Measurements from ENCODE around the gene CELF4. TPM values are rescaled to one million over a fixed set of nuclear protein-coding genes. Genes with fewer than 3 reads are reported as not detected.

The CELF4 gene
- total and polyA plus RNA-seq, 2 experiments from 2014 or later: 1.6 to 2.1 TPM

GRCh38 chr18:37414816-37415215, 150.8 kb downstream of the CELF4 start:
- peaks cover 3% of the 10 kb centered on the region for H3K27me3 ChIP-seq
- TF ChIP-seq, protein P1, sequence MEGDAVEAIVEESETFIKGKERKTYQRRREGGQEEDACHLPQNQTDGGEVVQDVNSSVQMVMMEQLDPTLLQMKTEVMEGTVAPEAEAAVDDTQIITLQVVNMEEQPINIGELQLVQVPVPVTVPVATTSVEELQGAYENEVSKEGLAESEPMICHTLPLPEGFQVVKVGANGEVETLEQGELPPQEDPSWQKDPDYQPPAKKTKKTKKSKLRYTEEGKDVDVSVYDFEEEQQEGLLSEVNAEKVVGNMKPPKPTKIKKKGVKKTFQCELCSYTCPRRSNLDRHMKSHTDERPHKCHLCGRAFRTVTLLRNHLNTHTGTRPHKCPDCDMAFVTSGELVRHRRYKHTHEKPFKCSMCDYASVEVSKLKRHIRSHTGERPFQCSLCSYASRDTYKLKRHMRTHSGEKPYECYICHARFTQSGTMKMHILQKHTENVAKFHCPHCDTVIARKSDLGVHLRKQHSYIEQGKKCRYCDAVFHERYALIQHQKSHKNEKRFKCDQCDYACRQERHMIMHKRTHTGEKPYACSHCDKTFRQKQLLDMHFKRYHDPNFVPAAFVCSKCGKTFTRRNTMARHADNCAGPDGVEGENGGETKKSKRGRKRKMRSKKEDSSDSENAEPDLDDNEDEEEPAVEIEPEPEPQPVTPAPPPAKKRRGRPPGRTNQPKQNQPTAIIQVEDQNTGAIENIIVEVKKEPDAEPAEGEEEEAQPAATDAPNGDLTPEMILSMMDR (IDR thresholded peaks at IDR 0.05; ENCODE audit: low read depth, low read length): no peak
- no peaks in the 10 kb centered on the region for H3K4me1 ChIP-seq (ENCODE audit: low read depth)
- DNase-seq (ENCODE audit: low read depth in 1 of 2, low spot score in 1 of 2): no peak
- no peak overlapping the region for H3K27ac ChIP-seq
- H3K4me3 ChIP-seq: no peak overlapping the region
- H3K9me3 ChIP-seq (ENCODE audit: low read depth): no peaks in the 10 kb centered on the region
- H3K36me3 ChIP-seq: no peaks in the 10 kb centered on the region

DNA sequence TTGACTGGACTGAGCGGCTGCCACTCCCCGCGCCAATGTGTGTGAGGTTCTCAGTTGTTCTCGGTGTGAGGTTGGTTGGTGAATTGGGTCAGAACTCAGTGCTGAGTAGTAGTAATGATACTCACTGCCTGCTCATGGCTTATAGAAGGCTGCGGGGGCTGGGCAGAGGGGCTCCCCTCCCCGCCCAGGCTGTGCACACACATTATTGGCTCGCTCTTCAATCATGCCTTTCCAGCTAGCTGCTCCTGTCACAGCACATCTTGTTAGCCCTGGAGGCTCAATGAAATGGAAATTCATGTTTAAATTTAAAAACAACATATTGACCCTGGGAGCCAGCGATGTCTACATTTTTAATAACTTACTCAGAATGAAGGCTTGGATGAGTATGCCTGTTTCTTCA, 152.8 kb downstream of the CELF4 start:
- Histone ChIP-seq H3K9me3 (ENCODE audit: low read depth) (no peaks in the 10 kb centered on the region), H3K4me1 (ENCODE audit: low read depth) (no peaks in the 10 kb centered on the region), H3K27me3 (peaks cover 3% of the 10 kb centered on the region), H3K27ac (no peak overlapping the region), H3K4me3 (no peak overlapping the region), H3K36me3 (no peaks in the 10 kb centered on the region)
- TF ChIP-seq, protein P1 (IDR thresholded peaks at IDR 0.05; ENCODE audit: low read depth, low read length): no peak
- no peak for DNase-seq (ENCODE audit: low read depth in 1 of 2, low spot score in 1 of 2)

GRCh38 chr18:37412333-37412732, 153.3 kb downstream of the CELF4 start:
- no peak for DNase-seq (ENCODE audit: low read depth in 1 of 2, low spot score in 1 of 2)
- no peaks in the 10 kb centered on the region for H3K4me1 ChIP-seq (ENCODE audit: low read depth)

DNA sequence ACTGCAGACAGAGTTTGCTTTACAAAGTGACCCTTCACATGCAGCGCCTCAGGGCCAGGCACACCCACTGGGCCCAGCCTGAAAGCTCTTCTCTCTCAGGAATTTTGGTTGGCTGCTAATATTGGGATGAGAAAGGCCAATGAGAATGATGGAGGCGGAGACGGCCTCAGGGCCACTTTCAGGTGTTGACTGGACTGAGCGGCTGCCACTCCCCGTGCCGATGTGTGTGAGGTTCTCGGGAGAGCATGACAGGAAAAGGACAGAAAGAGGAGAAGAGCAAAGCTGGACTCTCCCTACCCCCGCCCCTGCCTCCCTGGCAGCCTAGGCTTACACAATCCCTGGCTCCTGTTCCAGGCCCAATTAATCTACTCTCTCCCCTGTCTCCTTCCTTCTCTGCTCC, 155.7 kb downstream of the CELF4 start:
- TF ChIP-seq, protein P1 (IDR thresholded peaks at IDR 0.05; ENCODE audit: low read depth, low read length): no peak
- Histone ChIP-seq H3K4me3 (no peak overlapping the region), H3K9me3 (ENCODE audit: low read depth) (no peaks in the 10 kb centered on the region), H3K27ac (no peak overlapping the region), H3K27me3 (no peaks in the 10 kb centered on the region), H3K36me3 (no peaks in the 10 kb centered on the region), H3K4me1 (ENCODE audit: low read depth) (no peaks in the 10 kb centered on the region)
- DNase-seq (ENCODE audit: low read depth in 1 of 2, low spot score in 1 of 2): peak; percentile 40 to 63

More at GRCh38 chr18:37412333-37412732, 153.3 kb downstream of the CELF4 start:
- Histone ChIP-seq H3K27me3 (peaks cover 3% of the 10 kb centered on the region), H3K4me3 (no peak overlapping the region), H3K9me3 (ENCODE audit: low read depth) (no peaks in the 10 kb centered on the region), H3K36me3 (no peaks in the 10 kb centered on the region), H3K27ac (no peak overlapping the region)
- TF ChIP-seq, protein P1 (IDR thresholded peaks at IDR 0.05; ENCODE audit: low read depth, low read length): no peak

DNA sequence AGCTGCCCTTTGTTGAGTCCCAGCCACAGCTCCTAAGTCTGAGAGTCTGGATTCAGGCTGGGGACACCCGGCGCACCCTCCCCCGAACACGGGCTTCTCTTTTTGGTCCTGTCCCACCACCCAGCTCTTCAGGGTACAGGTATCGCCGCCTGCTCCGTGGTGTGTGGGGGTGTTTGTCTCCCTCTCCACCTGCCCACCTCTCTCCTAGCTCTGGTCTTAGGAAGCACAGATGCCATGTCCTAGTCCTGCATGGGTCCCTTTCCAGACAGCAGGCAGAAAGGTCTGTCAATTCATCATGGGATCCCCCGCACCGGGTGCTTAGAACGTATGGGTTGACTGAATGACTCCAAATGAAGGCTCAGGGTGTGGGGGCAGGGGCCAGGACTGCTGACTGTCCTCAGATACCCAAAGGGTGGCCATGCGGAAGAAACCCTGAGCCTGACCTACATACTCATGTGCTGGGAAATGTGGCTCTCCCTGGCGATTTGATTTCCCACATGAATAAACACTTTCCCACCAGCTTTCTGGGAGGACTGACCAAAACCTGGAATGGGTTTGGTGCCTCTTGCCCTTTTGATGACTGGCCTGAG, 156.8 kb downstream of the CELF4 start:
- no peak for DNase-seq (ENCODE audit: low read depth in 1 of 2, low spot score in 1 of 2)
- H3K36me3 ChIP-seq: no peaks in the 10 kb centered on the region
- no peaks in the 10 kb centered on the region for H3K4me1 ChIP-seq (ENCODE audit: low read depth)
- H3K27ac ChIP-seq: no peak overlapping the region
- no peak overlapping the region for H3K4me3 ChIP-seq
- H3K27me3 ChIP-seq: no peaks in the 10 kb centered on the region
- TF ChIP-seq, protein P1 (IDR thresholded peaks at IDR 0.05; ENCODE audit: low read depth, low read length): no peak
- H3K9me3 ChIP-seq (ENCODE audit: low read depth): no peaks in the 10 kb centered on the region
